GM03348 (cell line): ENCODE results near the gene PLIN4.

Experiments used
- DNase-seq: peaks from one replicate; pipeline ENCODE4 v3.0.0; 2012; ENCODE audit warnings: low spot score

PLIN4 gene

GRCh38 chr19:4488496-4488895 lies 29.8 kb downstream of the PLIN4 start:
- DNase-seq: no peak

GRCh38 chr19:4487572-4487971 lies 30.7 kb downstream of the PLIN4 start:
- DNase-seq: no peak

- DNase-seq: no peak
These were observed 34.9 kb downstream of the PLIN4 start for GRCh38 chr19:4483385-4483784.

GRCh38 chr19:4482721-4483364 lies 35.4 kb downstream of the PLIN4 start:
- no peak for DNase-seq

- no peak for DNase-seq
These were observed 41.1 kb downstream of the PLIN4 start for GRCh38 chr19:4477034-4477801.

- peak; percentile 81 for DNase-seq
These were observed 43.7 kb downstream of the PLIN4 start for GRCh38 chr19:4474514-4475022.

GRCh38 chr19:4473763-4474513 lies 44.3 kb downstream of the PLIN4 start:
- DNase-seq: peak; percentile 43

- peak; percentile 5 for DNase-seq
These were observed 45.1 kb downstream of the PLIN4 start for GRCh38 chr19:4473011-4473762.

- DNase-seq: no peak
These were observed 45.9 kb downstream of the PLIN4 start, which contains the start of gene HDGFL2 for GRCh38 chr19:4472174-4472974. Gene HDGFL2 (plus strand): TSS chr19:4472297. CDS start chr19:4472351, 54 bp downstream.

GRCh38 chr19:4471403-4472173 lies 46.7 kb downstream of the PLIN4 start:
- peak; percentile 99 for DNase-seq

- no peak for DNase-seq
These were observed 50.5 kb downstream of the PLIN4 start for GRCh38 chr19:4467835-4468234.

GRCh38 chr19:4464815-4465581 lies 53.3 kb downstream of the PLIN4 start:
- no peak for DNase-seq

- DNase-seq: peak; percentile 93
These were observed 60.5 kb downstream of the PLIN4 start, which contains the start of gene UBXN6 for GRCh38 chr19:4457654-4458395. Gene UBXN6 (minus strand): TSS chr19:4457794. CDS start chr19:4457697, 97 bp downstream.

- peak; percentile 91 for DNase-seq
These were observed 61.2 kb downstream of the PLIN4 start for GRCh38 chr19:4456843-4457653.

GRCh38 chr19:4456476-4456842 lies 61.8 kb downstream of the PLIN4 start:
- peak; percentile 58 for DNase-seq

GRCh38 chr19:4455719-4456475 lies 62.4 kb downstream of the PLIN4 start:
- DNase-seq: peak; percentile 65
